Retina (tissue), 1 donor: ENCODE data around the gene NKAPD1.
"Not testable (repeated sequence)": the region's sequence is repeated elsewhere in the genome, so short reads cannot be mapped to it uniquely, and the experiment has no call there.

ENCODE experiments used
- DNase-seq: peaks from one replicate; pipeline ENCODE4 v3.0.0-alpha.2; 2016

The NKAPD1 gene

GRCh38 chr11:112087212-112087611 is 13.1 kb downstream of the NKAPD1 start:
- no peak for DNase-seq

- not testable (repeated sequence) for DNase-seq
Observed at GRCh38 chr11:112095302-112095701, 21.2 kb downstream of the NKAPD1 start.

- no peak for DNase-seq
Observed at GRCh38 chr11:112096194-112096593, 22.1 kb downstream of the NKAPD1 start.

DNA sequence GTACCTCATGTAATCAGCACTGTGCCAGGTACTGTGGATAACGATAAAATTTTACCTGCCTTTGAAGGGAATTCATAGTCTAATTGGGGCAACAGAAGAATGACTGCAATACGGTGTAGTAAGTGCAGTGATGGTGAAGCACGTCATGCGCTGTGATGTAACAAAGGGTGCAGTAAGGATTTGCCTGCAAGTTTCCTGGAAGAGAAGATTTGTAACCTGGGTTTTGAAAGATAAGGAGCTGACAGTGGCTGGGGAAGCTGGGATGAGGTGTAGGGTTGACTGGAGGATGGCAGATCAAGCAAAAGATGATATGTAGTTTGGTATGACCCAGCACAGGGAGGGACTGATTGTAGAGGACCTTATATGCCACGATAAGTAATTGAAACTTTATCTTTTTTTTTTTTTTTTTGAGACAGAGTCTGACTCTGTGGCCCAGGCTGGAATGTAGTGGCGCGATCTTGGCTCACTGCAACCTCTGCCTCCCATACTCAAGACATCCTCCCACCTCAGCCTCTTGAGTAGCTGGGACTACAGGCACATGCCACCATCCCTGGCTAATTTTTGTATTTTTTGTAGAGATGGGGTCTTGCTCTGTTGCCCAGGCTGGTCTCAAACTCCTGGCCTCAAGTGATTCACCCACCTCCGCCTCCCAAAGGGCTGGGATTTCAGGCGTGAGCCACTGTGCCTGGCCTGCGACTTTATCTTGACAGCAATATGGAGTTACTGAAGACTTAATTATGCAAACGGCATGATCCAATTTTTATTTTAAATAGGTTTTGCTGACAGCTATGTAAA is 23.8 kb downstream of the NKAPD1 start:
- DNase-seq: no peak

DNA sequence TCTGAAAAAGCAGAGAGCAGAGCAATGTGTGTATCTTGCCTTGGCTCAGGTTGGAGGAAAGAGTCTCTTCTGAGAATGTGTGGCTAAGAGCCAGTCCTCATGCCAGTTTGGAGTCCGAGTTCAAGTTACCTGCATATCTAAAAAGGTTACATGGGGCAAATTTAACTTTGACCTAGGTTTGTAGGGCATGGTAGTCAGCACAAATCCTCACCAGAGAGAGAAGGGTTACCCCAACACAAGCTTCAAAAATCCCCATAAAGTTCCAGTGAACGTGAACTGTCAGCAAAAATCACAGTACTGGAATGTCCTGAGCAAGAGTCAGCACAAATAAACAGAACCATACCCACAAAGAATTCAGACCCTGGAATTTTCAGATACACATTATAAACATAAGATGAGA is 26.4 kb downstream of the NKAPD1 start:
- DNase-seq: no peak

DNA sequence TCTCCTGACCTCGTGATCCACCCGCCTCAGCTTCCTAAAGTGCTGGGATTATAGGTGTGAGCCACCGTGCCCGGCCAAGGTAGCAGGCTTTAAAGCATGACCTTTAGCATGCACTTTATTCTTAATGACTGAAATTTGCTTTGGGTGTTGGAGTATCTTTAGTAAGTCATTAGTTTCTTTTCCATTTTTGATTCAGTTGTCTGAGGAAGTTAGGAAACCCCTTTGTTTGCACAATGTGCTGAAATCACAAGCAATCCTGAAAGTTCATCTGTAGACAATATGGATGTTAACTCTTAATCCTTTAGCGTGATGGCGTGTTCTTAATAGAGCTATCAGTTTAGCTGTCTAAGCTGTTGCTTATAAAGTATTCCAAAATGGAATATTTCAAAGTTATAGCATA is 29.3 kb downstream of the NKAPD1 start:
- DNase-seq: no peak

- DNase-seq: no peak
Observed at GRCh38 chr11:112106070-112106469, 32.0 kb downstream of the NKAPD1 start.

DNA sequence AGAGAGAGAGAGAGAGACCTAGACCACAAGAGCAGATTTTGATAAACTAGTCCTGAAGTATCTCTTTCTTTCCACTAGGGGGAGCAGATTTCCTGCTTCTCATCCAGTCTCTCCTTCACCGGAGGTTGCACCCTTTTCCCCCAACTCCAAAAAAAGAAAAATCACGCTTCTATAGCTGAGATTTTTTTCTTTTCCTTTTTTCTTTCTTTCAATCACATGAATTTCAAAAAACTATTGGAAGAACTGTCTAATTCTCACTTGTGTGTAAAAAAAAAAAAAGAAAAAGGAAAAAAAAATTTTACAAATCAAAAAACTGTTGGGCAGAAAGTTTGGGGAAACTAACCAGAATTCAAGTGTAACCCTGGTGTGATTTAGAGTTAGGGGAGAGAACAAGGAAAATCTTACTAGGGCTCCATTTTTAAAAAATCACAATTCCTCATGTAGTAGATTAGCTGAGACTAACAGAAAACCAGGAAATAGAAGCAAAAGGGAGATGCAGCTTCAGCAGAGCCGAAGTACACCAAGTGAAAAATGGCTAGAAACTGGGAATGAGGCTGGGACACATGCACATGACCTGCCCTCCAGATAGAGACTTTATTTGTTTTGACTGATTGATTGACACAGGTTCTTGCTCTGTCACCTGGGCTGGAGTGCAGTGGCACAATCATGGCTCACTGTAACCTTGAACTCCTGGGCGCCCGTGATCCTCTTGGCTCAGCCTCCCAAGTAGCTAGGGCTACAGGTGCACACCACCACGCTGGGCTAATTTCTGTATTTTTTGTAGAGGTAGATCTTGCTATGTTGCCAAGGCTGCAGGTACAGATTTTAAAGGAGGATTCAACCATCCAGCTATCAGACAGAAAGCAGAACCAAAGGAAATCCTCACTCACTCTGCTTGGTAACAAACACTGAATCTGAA is 39.7 kb downstream of the NKAPD1 start:
- DNase-seq: peak; percentile 28

- no peak for DNase-seq
Observed at GRCh38 chr11:112114460-112114859, 40.4 kb downstream of the NKAPD1 start.

DNA sequence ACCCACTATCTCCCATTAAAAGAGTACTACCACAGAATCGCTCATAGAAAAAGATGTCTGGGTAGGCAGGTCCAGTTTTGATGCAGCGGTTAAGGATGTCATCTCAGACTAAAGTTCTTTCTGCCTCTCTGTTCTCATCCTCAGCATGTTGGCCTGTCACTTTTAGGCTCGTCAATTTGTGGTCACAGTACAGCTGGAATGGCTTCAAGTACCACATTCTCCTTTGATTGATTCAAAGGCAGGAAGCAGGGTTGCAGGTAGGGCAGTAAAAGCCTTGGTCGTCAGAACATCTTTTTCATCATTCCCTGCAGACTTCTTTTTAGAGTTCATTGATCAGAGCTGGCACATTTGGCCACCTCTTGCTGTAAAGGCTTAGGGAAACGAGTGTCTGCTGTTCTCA is 41.3 kb downstream of the NKAPD1 start:
- DNase-seq: peak; percentile 35

DNA sequence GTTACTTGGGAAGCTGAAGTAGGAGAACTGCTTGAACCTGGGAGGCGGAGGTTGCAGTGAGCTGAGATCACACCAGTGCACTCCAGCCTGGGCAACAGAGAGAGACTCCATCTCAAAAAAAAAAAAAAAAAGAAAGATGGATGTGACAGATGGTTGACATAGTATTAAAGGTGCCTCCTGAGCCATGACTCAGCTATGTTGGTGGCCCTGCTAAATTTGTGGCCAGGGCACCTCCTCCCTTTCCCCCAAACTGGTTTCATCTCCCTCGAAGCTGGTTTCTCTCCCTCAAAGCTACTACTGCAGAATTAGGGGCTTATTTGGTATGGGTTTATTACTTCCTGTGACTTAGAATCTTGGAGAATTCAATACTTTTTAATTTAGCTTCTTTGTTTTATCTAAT is 44.1 kb downstream of the NKAPD1 start:
- DNase-seq: no peak

DNA sequence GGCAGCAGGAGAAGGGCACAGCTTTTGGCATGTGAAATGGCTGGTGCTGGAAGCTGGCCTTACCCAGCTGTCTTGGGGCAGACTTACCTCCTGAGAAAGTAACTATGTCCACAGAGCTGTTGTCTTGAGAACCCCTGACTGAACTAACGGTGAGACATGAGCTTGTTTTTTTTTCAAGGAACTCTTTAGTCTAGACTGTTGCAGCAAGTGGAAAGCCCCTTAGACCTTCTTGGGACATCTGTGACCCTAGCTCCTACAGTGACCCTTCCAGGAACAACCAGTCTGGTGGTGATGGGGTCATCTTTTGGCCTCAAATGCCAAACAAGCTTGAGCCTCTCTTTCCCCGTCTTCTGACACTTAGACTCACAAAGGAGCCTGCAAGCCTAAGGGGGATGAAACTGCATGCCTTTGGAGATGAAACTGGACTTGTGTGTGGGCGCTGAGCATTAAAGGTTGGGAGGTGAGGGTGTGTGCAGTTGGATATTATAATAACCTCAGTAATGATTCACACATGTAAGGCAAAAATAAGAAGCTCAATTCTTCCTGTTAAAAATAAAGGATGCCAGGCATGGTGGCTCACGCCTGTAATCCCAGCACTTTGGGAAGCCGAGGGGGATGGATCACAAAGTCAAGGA is 48.0 kb downstream of the NKAPD1 start:
- no peak for DNase-seq

DNA sequence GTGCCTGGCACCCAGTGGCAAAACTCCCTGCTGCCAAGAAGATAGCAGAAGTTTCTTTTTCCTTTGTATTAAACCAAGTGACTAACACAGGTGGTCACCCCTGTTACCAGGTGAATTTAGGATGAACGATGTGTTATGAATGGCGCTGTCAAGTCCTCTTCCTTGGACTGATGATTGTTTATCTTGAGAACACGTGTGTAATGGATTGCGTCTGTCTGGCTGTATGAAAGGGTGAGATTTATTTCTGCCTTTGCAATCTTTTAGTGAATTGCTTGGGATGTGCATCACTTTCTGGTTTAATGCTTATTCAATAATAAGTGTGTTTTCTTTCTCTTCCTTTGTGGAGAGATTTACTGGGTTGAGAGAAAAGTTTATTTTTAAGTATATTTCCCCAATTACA is 49.0 kb downstream of the NKAPD1 start:
- no peak for DNase-seq

- no peak for DNase-seq
Observed at GRCh38 chr11:112127056-112127455, 53.0 kb downstream of the NKAPD1 start.

DNA sequence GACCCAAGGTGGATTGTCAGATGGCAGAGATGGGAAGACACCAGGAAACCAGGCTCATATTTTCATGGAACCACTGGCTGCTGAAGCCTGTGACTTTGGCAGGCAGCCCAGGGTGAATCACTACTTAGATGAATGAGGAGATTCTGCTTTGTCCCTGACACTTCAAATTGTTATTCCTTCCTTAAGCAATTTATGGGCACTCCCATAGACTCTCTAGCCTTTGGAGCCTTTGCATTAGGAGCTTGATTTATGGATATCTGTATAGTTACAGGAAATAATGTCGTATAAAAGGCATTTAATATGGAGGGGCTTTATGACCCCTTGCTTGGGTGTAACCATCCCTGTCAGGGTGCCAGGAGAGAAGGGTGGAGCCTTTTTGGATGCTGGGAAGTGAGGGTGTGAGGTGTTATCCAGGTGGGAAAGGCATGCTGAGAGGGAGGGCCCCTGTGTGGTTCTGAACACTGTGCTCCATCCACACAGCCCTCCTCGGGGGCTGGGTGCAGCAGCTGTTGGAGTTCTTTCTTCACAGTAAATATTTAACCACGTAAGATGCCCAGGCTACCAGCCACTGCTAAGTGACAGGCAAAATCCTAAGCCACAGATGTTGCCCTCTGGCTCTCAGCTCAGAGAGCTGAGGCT is 54.5 kb downstream of the NKAPD1 start:
- no peak for DNase-seq

- no peak for DNase-seq
Observed at GRCh38 chr11:112129656-112130055, 55.6 kb downstream of the NKAPD1 start.

DNA sequence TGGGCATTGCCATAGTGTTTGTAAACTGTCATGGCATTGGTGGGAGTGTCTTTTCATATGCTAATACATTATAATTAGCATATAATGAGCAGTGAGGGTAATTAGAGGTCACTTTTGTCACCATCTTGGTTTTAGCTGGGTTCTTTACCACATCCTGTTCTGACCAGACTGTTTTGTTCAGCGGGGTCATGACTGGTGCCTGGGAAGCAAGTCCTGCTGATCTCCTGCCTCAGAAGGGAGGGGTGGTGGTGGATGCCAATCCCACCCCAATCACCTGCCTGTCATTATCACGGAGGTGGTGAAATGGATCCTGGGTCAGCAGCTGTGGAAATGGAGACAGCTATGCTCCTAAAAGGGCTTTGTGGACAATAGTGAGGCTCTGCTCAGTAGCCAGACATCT is 58.6 kb downstream of the NKAPD1 start:
- no peak for DNase-seq

DNA sequence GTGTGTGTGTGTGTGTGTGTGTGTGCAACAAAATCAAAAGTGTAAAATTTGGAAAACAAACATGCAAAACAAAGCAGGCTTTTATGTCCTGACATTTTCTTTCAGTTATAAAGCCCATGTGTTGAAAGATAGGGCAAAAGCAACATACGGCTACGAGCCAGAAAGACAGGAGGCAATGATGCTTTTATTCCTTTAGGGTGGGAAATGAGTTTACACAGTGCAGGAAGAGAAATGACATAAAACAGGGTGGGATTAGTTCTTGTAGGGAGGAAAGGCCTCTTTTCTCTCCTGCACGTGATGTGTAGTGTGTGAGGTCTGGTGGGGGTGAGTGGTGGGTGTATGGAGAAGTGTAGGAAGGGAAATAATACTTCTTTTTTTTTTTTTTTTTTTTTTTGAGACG is 60.4 kb downstream of the NKAPD1 start:
- DNase-seq: no peak
